Caco-2 (cell line): ENCODE results near the gene CRYBB1. TPM values are rescaled to one million over a fixed set of nuclear protein-coding genes. Genes with fewer than 3 reads are reported as not detected.

Experiments used
- BruUV-seq: library from RNA; stranded (reverse); fragments of 400-500 nt; replicated peaks from 2 replicates; lab custom pipeline; 2021; lab: Mats Ljungman, UMichigan
- CTCF ChIA-PET: fragments of 300-600 bp; sonication (Branson Sonifier 250); formaldehyde crosslinking; loops from one replicate; lab custom pipeline; 2022; ENCODE audit warnings: antibody characterized with exemption; lab: Charles Lee
- POLR2A ChIA-PET: fragments of 300-600 bp; sonication (Branson Sonifier 250); formaldehyde crosslinking; loops from one replicate; lab custom pipeline; 2022; ENCODE audit warnings: antibody characterized with exemption; lab: Charles Lee
- DNase-seq, 2 experiments: peaks; one replicate each; pipeline versions ENCODE4 v3.0.0 to v3.0.0-alpha.2; 2020 to 2022
- H3K27me3 ChIP-seq: replicated peaks from 2 replicates; pipeline ENCODE4 v1.6.0; 2011; ENCODE audit warnings: low read length; ENCODE audit not compliant: control insufficient read depth, insufficient read depth
- H3K36me3 ChIP-seq: 2 replicates; pipeline ENCODE4 v1.5.1; 2011; ENCODE audit warnings: low read length; ENCODE audit not compliant: control insufficient read depth, insufficient read depth
- H3K4me1 ChIP-seq: fragments of 250-450 bp; sonication (Bioruptor Pico); 2 replicates; pipeline ENCODE4 v1.5.1; 2020; ENCODE audit warnings: mild to moderate bottlenecking
- H3K4me3 ChIP-seq: 2 replicates; pipeline ENCODE4 v1.5.1; 2011; ENCODE audit warnings: low read depth, mild to moderate bottlenecking, control low read depth, low read length
- H3K9me3 ChIP-seq: fragments of 250-450 bp; sonication (Bioruptor Pico); 2 replicates; pipeline ENCODE4 v1.5.1; 2020; ENCODE audit warnings: mild to moderate bottlenecking, moderate library complexity
- H3K27ac Mint-ChIP-seq: one replicate; pipeline ENCODE4 v1.8.0; 2022; ENCODE audit warnings: mixed read lengths; ENCODE audit not compliant: unreplicated experiment
- H3K27me3 Mint-ChIP-seq: one replicate; pipeline ENCODE4 v1.8.0; 2022; ENCODE audit warnings: mixed read lengths; ENCODE audit not compliant: insufficient read depth, unreplicated experiment
- H3K36me3 Mint-ChIP-seq: one replicate; pipeline ENCODE4 v1.8.0; 2022; ENCODE audit warnings: mild to moderate bottlenecking, mixed read lengths; ENCODE audit not compliant: insufficient read depth, unreplicated experiment
- H3K4me1 Mint-ChIP-seq: one replicate; pipeline ENCODE4 v1.8.0; 2022; ENCODE audit warnings: low read depth, mixed read lengths; ENCODE audit not compliant: unreplicated experiment
- H3K4me3 Mint-ChIP-seq: one replicate; pipeline ENCODE4 v1.8.0; 2022; ENCODE audit warnings: mild to moderate bottlenecking, moderate library complexity, mixed read lengths; ENCODE audit not compliant: unreplicated experiment
- H3K9me3 Mint-ChIP-seq: one replicate; pipeline ENCODE4 v1.8.0; 2022; ENCODE audit warnings: mixed read lengths; ENCODE audit not compliant: unreplicated experiment
- CTCF ChIP-seq, 2 experiments: fragments of 200-600 bp in 1 of 2; IDR thresholded peaks; 1 replicate in 1 of 2; 2 replicates in 1 of 2; pipeline versions ENCODE4 v1.5.1 to v1.8.0; 2011 to 2022; ENCODE audit warnings: antibody characterized with exemption in 1 of 2, control low read depth in 1 of 2, inconsistent platforms in 1 of 2, low read depth in 1 of 2, low read length in 1 of 2, mild to moderate bottlenecking in 1 of 2, moderate library complexity in 1 of 2; ENCODE audit not compliant: insufficient read depth in 1 of 2, severe bottlenecking in 1 of 2, unreplicated experiment in 1 of 2
- intact Hi-C: fragments of 100-400 bp; cut with micrococcal nuclease; formaldehyde crosslinking; loops from one replicate; pipeline ENCODE4 v1.10.0; 2022; ENCODE audit not compliant: unreplicated experiment
- total RNA-seq: library from RNA; stranded (reverse); gene quantifications from 2 replicates; pipeline ENCODE4 v1.2.3, GENCODE V29; 2022

CRYBB1 gene
- total RNA-seq, 1 experiment from 2014 or later: not detected

DNA sequence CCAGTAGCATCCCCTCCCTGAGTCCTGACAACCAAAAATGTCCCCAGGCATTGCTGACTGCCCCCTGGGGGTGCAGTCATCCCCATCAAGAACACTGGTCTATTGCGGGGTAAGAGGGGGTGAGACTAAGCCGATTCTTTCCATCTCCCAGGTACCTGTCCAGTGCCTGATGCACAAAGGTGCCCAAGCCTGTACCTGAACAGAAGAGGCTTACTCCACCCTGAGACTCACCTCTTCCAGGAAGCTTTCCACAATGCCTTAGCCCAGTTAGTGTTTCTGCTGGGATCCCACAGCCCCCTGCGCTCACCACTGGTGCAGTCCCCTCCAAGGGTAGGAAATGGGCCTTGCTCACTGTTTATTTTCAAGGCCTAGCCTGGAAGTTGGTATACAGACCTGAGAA is 50.8 kb downstream of the CRYBB1 start:
- Mint-ChIP-seq H3K4me3 (no peak overlapping the region), H3K9me3 (no peaks in the 10 kb centered on the region), H3K27ac (peak overlapping the region; percentile 51), H3K27me3 (no peaks in the 10 kb centered on the region), H3K4me1 (peaks cover 8% of the 10 kb centered on the region), H3K36me3 (no peaks in the 10 kb centered on the region)
- no TSS peak for BruUV-seq
- H3K4me3 ChIP-seq: no peak overlapping the region
- POLR2A ChIA-PET: no interaction called here
- H3K4me1 ChIP-seq: peaks cover 16% of the 10 kb centered on the region
- TF ChIP-seq CTCF (IDR thresholded peaks at IDR 0.05; ENCODE audit: insufficient read depth in 1 of 2, low read depth in 1 of 2, low read length in 1 of 2, severe bottlenecking in 1 of 2, unreplicated experiment in 1 of 2): no peak
- no peaks in the 10 kb centered on the region for H3K36me3 ChIP-seq
- no peaks in the 10 kb centered on the region for H3K9me3 ChIP-seq
- H3K27me3 ChIP-seq: no peaks in the 10 kb centered on the region
- DNase-seq: no peak
- CTCF ChIA-PET: no interaction called here
- intact Hi-C loops: loop anchor here (5.0 kb wide), 1 partner anchor 50 kb away; no protein-coding TSS in a partner anchor

DNA sequence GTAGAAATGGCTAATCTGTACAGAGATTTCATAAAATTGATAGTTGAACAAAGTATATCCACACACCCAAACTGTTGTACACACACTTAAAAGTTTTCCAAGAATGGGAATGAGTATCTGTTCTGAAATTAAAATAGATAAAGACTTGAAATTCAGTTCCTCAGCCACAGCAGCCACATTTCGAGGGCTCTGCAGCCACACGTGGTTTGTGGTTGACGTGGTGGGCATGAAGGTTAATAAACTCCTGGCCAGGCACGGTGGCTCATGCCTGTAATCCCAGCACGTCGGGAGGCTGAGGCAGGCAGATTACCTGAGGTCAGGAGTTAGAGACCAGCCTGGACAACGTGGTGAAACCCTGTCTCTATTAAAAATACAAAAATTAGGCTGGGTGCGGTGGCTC is 51.9 kb downstream of the CRYBB1 start:
- H3K27me3 Mint-ChIP-seq: no peaks in the 10 kb centered on the region
- CTCF ChIA-PET: no interaction called here
- H3K36me3 Mint-ChIP-seq: no peaks in the 10 kb centered on the region
- no TSS peak for BruUV-seq
- Histone ChIP-seq H3K27me3 (no peaks in the 10 kb centered on the region), H3K4me3 (no peak overlapping the region), H3K4me1 (peaks cover 16% of the 10 kb centered on the region), H3K36me3 (no peaks in the 10 kb centered on the region), H3K9me3 (no peaks in the 10 kb centered on the region)
- no peak for TF ChIP-seq CTCF (IDR thresholded peaks at IDR 0.05; ENCODE audit: insufficient read depth in 1 of 2, low read depth in 1 of 2, low read length in 1 of 2, severe bottlenecking in 1 of 2, unreplicated experiment in 1 of 2)
- no peaks in the 10 kb centered on the region for H3K9me3 Mint-ChIP-seq
- peaks cover 8% of the 10 kb centered on the region for H3K4me1 Mint-ChIP-seq
- intact Hi-C loops: loop anchor here (5.0 kb wide), 1 partner anchor 49 kb away; no protein-coding TSS in a partner anchor
- H3K27ac Mint-ChIP-seq: no peak overlapping the region
- POLR2A ChIA-PET: no interaction called here
- DNase-seq: no peak
- no peak overlapping the region for H3K4me3 Mint-ChIP-seq

- H3K27ac Mint-ChIP-seq: no peak overlapping the region
- H3K4me3 ChIP-seq: no peak overlapping the region
- no peaks in the 10 kb centered on the region for H3K27me3 Mint-ChIP-seq
- H3K27me3 ChIP-seq: no peaks in the 10 kb centered on the region
- peaks cover 8% of the 10 kb centered on the region for H3K4me1 Mint-ChIP-seq
- ChIA-PET POLR2A (no interaction called here), CTCF (no interaction called here)
- TF ChIP-seq CTCF (IDR thresholded peaks at IDR 0.05; ENCODE audit: insufficient read depth in 1 of 2, low read depth in 1 of 2, low read length in 1 of 2, severe bottlenecking in 1 of 2, unreplicated experiment in 1 of 2): no peak
- H3K9me3 ChIP-seq: no peaks in the 10 kb centered on the region
- intact Hi-C loops: loop anchor here (5.0 kb wide), 1 partner anchor 48 kb away; no protein-coding TSS in a partner anchor
- DNase-seq: no peak
- no peaks in the 10 kb centered on the region for H3K36me3 Mint-ChIP-seq
- H3K4me3 Mint-ChIP-seq: no peak overlapping the region
- no TSS peak for BruUV-seq
- no peaks in the 10 kb centered on the region for H3K36me3 ChIP-seq
- no peaks in the 10 kb centered on the region for H3K9me3 Mint-ChIP-seq
- H3K4me1 ChIP-seq: peaks cover 16% of the 10 kb centered on the region
These were observed 52.6 kb downstream of the CRYBB1 start for GRCh38 chr22:26565181-26565580.
